ENCODE measurements around the gene ENTPD8. TPM values are rescaled to one million over a fixed set of nuclear protein-coding genes. Genes with fewer than 3 reads are reported as not detected.

ENTPD8 gene
- total and polyA plus RNA-seq, 2 of the 13 experiments (the other 11 are each of a cell fraction or from before 2014, with no cell fraction given), result 0.26 to 0.44 TPM

- TF ChIP-seq ZBTB4 (CRISPR knock-in tag; IDR thresholded peaks at IDR 0.05; ENCODE audit: borderline replicate concordance) (0 out of 2 replicates have a peak, but pooled peaks have one; percentile 22), ZNF562 (CRISPR knock-in tag; IDR thresholded peaks at IDR 0.05; ENCODE audit: borderline replicate concordance) (no peak), ASH2L (IDR thresholded peaks at IDR 0.05; ENCODE audit: insufficient read length, low read depth, low read length) (peak; percentile 37), KDM6A (CRISPR knock-in tag; IDR thresholded peaks at IDR 0.05; ENCODE audit: low read depth) (peak; percentile 36; the same call in 1 of the 2 replicates), HNRNPLL (IDR thresholded peaks at IDR 0.05; ENCODE audit: low read depth, low read length, poor library complexity, severe bottlenecking) (peak; percentile 74), ZNF607 (CRISPR knock-in tag; IDR thresholded peaks at IDR 0.05; ENCODE audit: borderline replicate concordance) (peak; percentile 63; the same call in 1 of the 2 replicates), TAF1 (CRISPR knock-in tag; IDR thresholded peaks at IDR 0.05) (peak; percentile 28; the same call in 1 of the 2 replicates), ZNF772 (CRISPR knock-in tag; IDR thresholded peaks at IDR 0.05) (peak; percentile 61; the same call in 1 of the 2 replicates), SP140L (CRISPR knock-in tag; IDR thresholded peaks at IDR 0.05; ENCODE audit: borderline replicate concordance) (no peak), ZFX (CRISPR knock-in tag; IDR thresholded peaks at IDR 0.05; ENCODE audit: low read depth) (peak; percentile 58), SOX13 (IDR thresholded peaks at IDR 0.05) (no peak), SOX13 (CRISPR knock-in tag; conservative IDR thresholded peaks at IDR 0.05 in 1 of 2, IDR thresholded peaks at IDR 0.05 in 1 of 2) (peak in 1 of 2 experiments; percentile 27; a peak in 1 of 4 replicates), KLF12 (CRISPR knock-in tag; IDR thresholded peaks at IDR 0.05; ENCODE audit: borderline replicate concordance) (peak; percentile 85), MAZ (IDR thresholded peaks at IDR 0.05; ENCODE audit: borderline replicate concordance, low read depth, low read length) (peak; percentile 89), MAZ (CRISPR knock-in tag; IDR thresholded peaks at IDR 0.05; ENCODE audit: low read depth) (peak; percentile 82), HIC2 (CRISPR knock-in tag; IDR thresholded peaks at IDR 0.05; ENCODE audit: low read depth) (peak; percentile 68; the same call in 1 of the 2 replicates), ARID5B (CRISPR knock-in tag; IDR thresholded peaks at IDR 0.05) (peak; percentile 75), ZIK1 (CRISPR knock-in tag; IDR thresholded peaks at IDR 0.05; ENCODE audit: borderline replicate concordance, low read depth) (0 out of 2 replicates have a peak, but pooled peaks have one; percentile 45), GATAD2A (CRISPR knock-in tag; IDR thresholded peaks at IDR 0.05) (peak; percentile 55; the same call in 1 of the 2 replicates), CENPT (CRISPR knock-in tag; IDR thresholded peaks at IDR 0.05; ENCODE audit: low read depth) (no peak)
These were observed at the start of gene ENTPD8 (continued) for GRCh38 chr9:137441289-137441934.
